GM21526 (cell line): Measurements from ENCODE around the gene NRG3.

ENCODE experiments used
- ATAC-seq: cut with Tn5 transposase; IDR thresholded peaks from one replicate; pipeline ENCODE4 v1.9.1; 2021; ENCODE audit warnings: moderate library complexity; ENCODE audit not compliant: unreplicated experiment, low FRiP score

Gene NRG3

GRCh38 chr10:82543631-82544030 lies 668.6 kb downstream of the NRG3 start:
- ATAC-seq, result no peak

- no peak for ATAC-seq
These were observed 669.4 kb downstream of the NRG3 start for GRCh38 chr10:82544377-82544776.

GRCh38 chr10:82551506-82551905 lies 676.5 kb downstream of the NRG3 start:
- no peak for ATAC-seq

GRCh38 chr10:82552267-82552666 lies 677.3 kb downstream of the NRG3 start:
- ATAC-seq, result no peak

- ATAC-seq, result no peak
These were observed 679.4 kb downstream of the NRG3 start for GRCh38 chr10:82554381-82554780.

- ATAC-seq, result no peak
These were observed 683.1 kb downstream of the NRG3 start for GRCh38 chr10:82558014-82558607.

GRCh38 chr10:82564353-82565196 lies 689.6 kb downstream of the NRG3 start:
- no peak for ATAC-seq

- ATAC-seq, result no peak
These were observed 690.2 kb downstream of the NRG3 start for GRCh38 chr10:82565197-82565575.

GRCh38 chr10:82572744-82573143 lies 697.8 kb downstream of the NRG3 start:
- ATAC-seq, result no peak

- no peak for ATAC-seq
These were observed 699.1 kb downstream of the NRG3 start for GRCh38 chr10:82574081-82574480.

- ATAC-seq, result no peak
These were observed 700.3 kb downstream of the NRG3 start for GRCh38 chr10:82575318-82575717.

- no peak for ATAC-seq
These were observed 701.1 kb downstream of the NRG3 start for GRCh38 chr10:82576093-82576492.

- ATAC-seq, result no peak
These were observed 706.9 kb downstream of the NRG3 start for GRCh38 chr10:82581940-82582339.

- no peak for ATAC-seq
These were observed 716.4 kb downstream of the NRG3 start for GRCh38 chr10:82591421-82591820.

- ATAC-seq, result no peak
These were observed 722.8 kb downstream of the NRG3 start for GRCh38 chr10:82597840-82598239.

- ATAC-seq, result no peak
These were observed 734.9 kb downstream of the NRG3 start for GRCh38 chr10:82609845-82610244.

GRCh38 chr10:82618007-82618406 lies 743.0 kb downstream of the NRG3 start:
- no peak for ATAC-seq

- ATAC-seq, result no peak
These were observed 746.7 kb downstream of the NRG3 start for GRCh38 chr10:82621680-82622079.

- no peak for ATAC-seq
These were observed 747.5 kb downstream of the NRG3 start for GRCh38 chr10:82622479-82622878.

- ATAC-seq, result no peak
These were observed 750.7 kb downstream of the NRG3 start for GRCh38 chr10:82625512-82626189.

- ATAC-seq, result no peak
These were observed 753.4 kb downstream of the NRG3 start for GRCh38 chr10:82628373-82628772.

- ATAC-seq, result no peak
These were observed 768.1 kb downstream of the NRG3 start for GRCh38 chr10:82643076-82643475.
